Heart right ventricle (tissue), 16 donors: Measurements from ENCODE around the gene TMPRSS6. TPM values are rescaled to one million over a fixed set of nuclear protein-coding genes. Genes with fewer than 3 reads are reported as not detected.

Experiments used
- ATAC-seq, 8 donors: fragments of 200-7000 bp; cut with Tn5 transposase; one replicate each; pipeline ENCODE4 v1.9.1; 2020; ENCODE audit warnings: mild to moderate bottlenecking in 8 of 8, moderate library complexity in 8 of 8, moderate number of reproducible peaks in 1 of 8
- DNase-seq, 2 donors: peaks; one replicate each; pipeline ENCODE4 v3.0.0-alpha.2; 2020
- H3K27ac ChIP-seq, 10 donors: fragments of 200-600 bp; sonication (generic) in 2 of 10; one replicate each; pipeline versions ENCODE4 v1.5.0 to v1.8.0; 2020 to 2022; ENCODE audit warnings: mild to moderate bottlenecking in 3 of 10
- H3K27me3 ChIP-seq, 7 donors: fragments of 200-600 bp; one replicate each; pipeline ENCODE4 v1.8.0; 2021 to 2022; ENCODE audit warnings: mild to moderate bottlenecking in 2 of 7
- H3K36me3 ChIP-seq, 9 donors: fragments of 200-600 bp; sonication (generic) in 1 of 9; one replicate each; pipeline versions ENCODE4 v1.5.0 to v1.8.0; 2020 to 2022; ENCODE audit warnings: mild to moderate bottlenecking in 2 of 9
- H3K4me1 ChIP-seq, 9 donors: fragments of 200-600 bp; sonication (generic) in 1 of 9; one replicate each; pipeline versions ENCODE4 v1.5.0 to v1.8.0; 2020 to 2022; ENCODE audit warnings: mild to moderate bottlenecking in 4 of 9
- H3K4me3 ChIP-seq, 10 donors: fragments of 200-600 bp; sonication (generic) in 2 of 10; one replicate each; pipeline versions ENCODE4 v1.5.0 to v1.8.0; 2020 to 2022; ENCODE audit warnings: mild to moderate bottlenecking in 7 of 10, moderate library complexity in 2 of 10
- H3K9me3 ChIP-seq, 11 donors: fragments of 200-600 bp in 10 of 11; sonication (generic) in 2 of 11; one replicate each; pipeline versions ENCODE4 v1.5.0 to v1.8.0; 2013 to 2022; ENCODE audit warnings: mild to moderate bottlenecking in 2 of 11, control low read depth in 1 of 11, moderate library complexity in 1 of 11
- CTCF ChIP-seq, 9 donors: fragments of 200-600 bp; sonication (generic) in 2 of 9; IDR thresholded peaks; one replicate each; pipeline versions ENCODE4 v1.5.0 to v1.8.0; 2021 to 2022; ENCODE audit warnings: antibody characterized with exemption in 9 of 9, mild to moderate bottlenecking in 5 of 9, moderate library complexity in 1 of 9
- WGBS, 2 donors: extraction: QIAGEN DNeasy Blood & Tissue Kit; methylation state at CpG; one replicate each; pipeline ENCODE4 v1.1.7; 2013; ENCODE audit warnings: inconsistent platforms in 1 of 2; 5-methylcytosine and 5-hydroxymethylcytosine counted together
- intact Hi-C, 10 donors: fragments of 100-400 bp; cut with DNase I; formaldehyde crosslinking; loops; one replicate each; pipeline versions ENCODE4 v1.11.1 to v1.14.2; 2022
- polyA plus RNA-seq, 2 donors: library from polyadenylated mRNA; stranded (reverse); fragments of 200-250 nt; gene quantifications; one replicate each; pipeline ENCODE4 v1.2.3, GENCODE V29; 2013
- total RNA-seq, 10 donors: library from RNA; stranded (reverse); fragmentation: NEBNext Ultra II Directional in 3 of 10; extraction: Animal tissue kit (Norgen Biotek cat#: 25700) in 3 of 10; gene quantifications; one replicate each; pipeline versions ENCODE4 v1.2.1 to v1.2.4, GENCODE V29; 2021 to 2023
- donor health status: Arrhythmogenic right ventricular cardiomyopathy.
- donor health status: ischemic (EF 13 %, LVEDD 7.1; RV severe dilation, severe dysfunction).
- donor health status: healthy with polysubstance abuse.
- donor health status: DM: no; HTN: yes; CAD: no.
- donor health status: DM: no; HTN: no; CAD: no.
- donor health status: ischemic (EF 25% LVEDD 6.9; RV normal size, moderate dysfunction).
- donor health status: ischemic (EF 25% LVEDD 5.7; RV mildly dilated, moderate dysfunction).
- donor health status: healthy.
- donor health status: DM: yes; HTN: yes; CAD: no.
- donor health status: Ischemic cardiomyopathy.
- donor health status: ischemic (EF 35%, LVEDD 5.7; RV mildly dilated, moderate dysfunction).
- donor health status: nonischemic (EF 11% LVEDD 7.7; RV severe dilation, severe dysfunction).
- donor health status: DM: yes; HTN: yes; CAD: no.
- donor health status: PGD.
- donor health status: ischemic (EF 29% LVEDD 5.4; RV normal size, mild dysfunction).
- donor health status: nonischemic (EF 23%, LVEDD 6.1; RV moderate dilation, normal function).

TMPRSS6 gene
- total and polyA plus RNA-seq, 12 donors: not detected

GRCh38 chr22:37094239-37094638 is 15.3 kb downstream of the TMPRSS6 start:
- intact Hi-C loops: no loop called here
- Histone ChIP-seq H3K36me3 (no peaks in the 10 kb centered on the region), H3K4me1 (no peaks in the 10 kb centered on the region), H3K9me3 (no peaks in the 10 kb centered on the region), H3K4me3 (no peak overlapping the region), H3K27ac (no peak overlapping the region), H3K27me3 (peaks cover 0 to 62% (median 51%) of the 10 kb centered on the region in 7 donors)
- no peak for DNase-seq
- no peak for TF ChIP-seq CTCF (IDR thresholded peaks at IDR 0.05)
- no peak for ATAC-seq
- 65 to 66% methylated on average over 1 of the region's 1 CpG for WGBS, 2 donors

GRCh38 chr22:37092997-37093396 is 16.5 kb downstream of the TMPRSS6 start:
- H3K27me3 ChIP-seq: peaks cover 0 to 66% (median 44%) of the 10 kb centered on the region in 7 donors
- no peak for DNase-seq
- intact Hi-C loops: no loop called here
- no peak overlapping the region for H3K4me3 ChIP-seq
- H3K9me3 ChIP-seq: no peaks in the 10 kb centered on the region
- 53 to 58% methylated on average over 6 of the region's 6 CpGs for WGBS, 2 donors
- no peak for ATAC-seq
- TF ChIP-seq CTCF (IDR thresholded peaks at IDR 0.05): no peak
- H3K27ac ChIP-seq: no peak overlapping the region
- no peaks in the 10 kb centered on the region for H3K4me1 ChIP-seq
- no peaks in the 10 kb centered on the region for H3K36me3 ChIP-seq

GRCh38 chr22:37091994-37092393 is 17.5 kb downstream of the TMPRSS6 start:
- no peaks in the 10 kb centered on the region for H3K4me1 ChIP-seq
- intact Hi-C loops: no loop called here
- no peak for ATAC-seq
- no peaks in the 10 kb centered on the region for H3K36me3 ChIP-seq
- peaks cover 0 to 69% (median 47%) of the 10 kb centered on the region in 7 donors for H3K27me3 ChIP-seq
- DNase-seq: no peak
- WGBS, 2 donors: 70% methylated on average over 7 of the region's 7 CpGs
- no peak for TF ChIP-seq CTCF (IDR thresholded peaks at IDR 0.05)
- H3K27ac ChIP-seq: no peak overlapping the region
- no peak overlapping the region for H3K4me3 ChIP-seq
- no peaks in the 10 kb centered on the region for H3K9me3 ChIP-seq

- Histone ChIP-seq H3K27ac (no peak overlapping the region), H3K4me1 (no peaks in the 10 kb centered on the region), H3K4me3 (no peak overlapping the region), H3K27me3 (peaks cover 0 to 69% (median 45%) of the 10 kb centered on the region in 7 donors), H3K36me3 (no peaks in the 10 kb centered on the region), H3K9me3 (no peaks in the 10 kb centered on the region)
- ATAC-seq: no peak
- intact Hi-C loops: no loop called here
- WGBS, 2 donors: 73 to 75% methylated on average over 9 of the region's 9 CpGs
- TF ChIP-seq CTCF (IDR thresholded peaks at IDR 0.05): no peak
- no peak for DNase-seq
Observed at GRCh38 chr22:37090920-37091695, 18.4 kb downstream of the TMPRSS6 start.
